Measurements from ENCODE around the gene WBP1. TPM values are rescaled to one million over a fixed set of nuclear protein-coding genes. Genes with fewer than 3 reads are reported as not detected.
"Not testable (repeated sequence)": the region's sequence is repeated elsewhere in the genome, so short reads cannot be mapped to it uniquely, and the experiment has no call there.

Gene WBP1
- total RNA-seq, 1 donor: 121 TPM

DNA sequence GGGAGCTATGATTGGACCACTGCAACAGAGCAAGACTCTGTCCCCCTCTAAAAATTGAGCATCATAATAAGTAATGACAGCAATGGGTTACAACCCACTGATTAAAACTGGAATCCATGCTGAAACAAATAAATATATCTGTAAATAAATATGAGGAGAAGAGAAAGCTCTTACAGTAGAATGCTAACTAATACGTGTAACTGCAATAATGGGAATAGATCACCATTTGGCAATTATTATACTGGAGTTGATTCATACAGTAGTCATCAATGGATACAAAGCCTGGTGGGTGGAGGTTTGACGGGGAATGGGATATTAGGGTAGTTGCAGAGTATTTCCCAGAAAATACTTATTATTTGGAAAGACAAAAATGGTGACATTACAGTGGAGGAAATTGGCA is 9.5 kb upstream of the WBP1 start:
- no peak for DNase-seq (ENCODE audit: low read depth in 2 of 3, low spot score in 2 of 3)

DNA sequence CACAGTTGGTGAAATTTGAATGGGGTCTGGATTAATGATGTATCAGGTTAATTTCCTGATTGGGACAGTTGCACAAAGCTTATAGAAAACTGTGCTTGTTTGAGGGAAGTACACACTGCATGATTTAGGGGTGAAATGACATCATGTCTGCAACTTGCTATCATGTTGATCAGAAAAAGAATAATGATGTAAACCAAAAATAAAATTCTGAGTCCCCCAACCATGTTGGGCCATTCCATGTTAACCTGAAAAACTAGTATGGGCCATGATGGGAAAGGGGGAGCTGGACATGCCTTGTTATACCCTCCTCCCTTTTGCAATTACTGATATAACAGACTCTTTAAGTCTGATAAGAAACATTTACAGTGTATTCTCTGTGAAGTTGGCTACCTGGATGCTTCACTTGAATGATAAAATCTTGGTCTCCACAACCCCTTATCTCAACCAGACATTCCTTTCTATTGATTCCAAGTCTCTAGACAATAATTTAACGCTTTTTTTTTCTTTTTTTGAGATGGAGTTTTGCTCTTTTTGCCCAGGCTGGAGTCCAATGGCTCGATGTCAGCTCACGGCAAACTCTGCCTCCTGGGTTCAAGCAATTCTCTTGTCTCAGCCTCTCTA is 7.6 kb upstream of the WBP1 start:
- no peak for DNase-seq (ENCODE audit: low read depth in 2 of 3, low spot score in 2 of 3)

DNA sequence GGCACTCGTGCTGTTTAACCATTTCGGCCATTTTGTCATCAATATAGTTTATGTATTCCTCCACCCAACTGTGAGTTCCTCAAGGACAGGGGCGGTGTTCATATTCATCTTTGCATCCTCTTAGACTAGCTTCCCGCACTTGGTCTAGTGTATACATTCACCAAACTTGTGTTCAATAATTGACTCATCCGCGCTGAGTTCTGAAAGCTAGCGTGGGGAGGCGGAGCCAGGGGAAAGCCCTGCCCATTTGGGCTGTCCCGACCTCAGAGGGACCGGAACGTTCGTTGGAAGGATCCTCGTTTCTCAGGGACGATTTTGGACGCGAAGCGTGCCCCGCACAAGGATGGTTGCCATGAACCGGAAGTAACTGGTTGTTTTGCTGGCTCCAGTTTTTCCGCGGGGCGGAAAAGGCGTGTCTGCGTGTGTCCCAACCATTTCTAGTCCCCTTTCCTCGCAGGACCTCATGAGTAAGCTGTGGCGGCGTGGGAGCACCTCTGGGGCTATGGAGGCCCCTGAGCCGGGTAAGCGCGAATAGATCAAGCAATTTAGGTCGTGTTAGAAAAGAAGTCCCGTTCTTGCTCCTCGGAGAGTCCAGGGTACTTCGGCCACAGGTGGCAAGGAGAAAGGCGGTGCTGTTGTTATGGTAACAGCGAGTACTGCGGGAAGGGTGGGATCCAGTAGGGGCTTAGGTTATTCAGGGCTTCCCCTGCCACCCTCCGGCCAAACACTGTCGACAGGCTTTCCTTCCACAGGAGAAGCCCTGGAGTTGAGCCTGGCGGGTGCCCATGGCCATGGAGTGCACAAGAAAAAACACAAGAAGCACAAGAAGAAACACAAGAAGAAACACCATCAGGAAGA is 3.4 kb upstream of the WBP1 start, which contains the start of gene INO80B:
Gene INO80B (plus strand): TSS at position 434 of the 858 bp plus-strand sequence. CDS start 30 bp downstream, at position 464.
- peak; percentile 96 to 99 (median 99) for DNase-seq (ENCODE audit: low read depth in 2 of 3, low spot score in 2 of 3)

DNA sequence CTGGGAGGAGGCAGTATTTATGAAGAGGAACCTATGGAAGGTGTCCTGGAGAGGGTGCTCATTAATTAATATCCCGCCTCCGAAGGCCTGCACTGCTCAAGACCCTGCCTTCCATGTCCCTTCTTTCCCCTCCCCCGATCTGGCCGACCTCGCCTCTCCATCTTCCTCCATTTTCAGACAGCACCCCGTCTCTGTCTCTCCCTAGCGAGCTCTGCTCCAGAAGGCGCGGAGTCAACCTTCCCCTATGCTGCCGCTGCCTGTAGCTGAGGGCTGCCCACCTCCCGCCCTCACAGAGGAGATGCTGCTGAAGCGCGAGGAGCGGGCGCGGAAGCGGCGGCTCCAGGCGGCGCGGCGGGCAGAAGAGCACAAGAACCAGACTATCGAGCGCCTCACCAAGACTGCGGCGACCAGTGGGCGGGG is 1.1 kb upstream of the WBP1 start:
- no peak for DNase-seq (ENCODE audit: low read depth in 2 of 3, low spot score in 2 of 3)

DNA sequence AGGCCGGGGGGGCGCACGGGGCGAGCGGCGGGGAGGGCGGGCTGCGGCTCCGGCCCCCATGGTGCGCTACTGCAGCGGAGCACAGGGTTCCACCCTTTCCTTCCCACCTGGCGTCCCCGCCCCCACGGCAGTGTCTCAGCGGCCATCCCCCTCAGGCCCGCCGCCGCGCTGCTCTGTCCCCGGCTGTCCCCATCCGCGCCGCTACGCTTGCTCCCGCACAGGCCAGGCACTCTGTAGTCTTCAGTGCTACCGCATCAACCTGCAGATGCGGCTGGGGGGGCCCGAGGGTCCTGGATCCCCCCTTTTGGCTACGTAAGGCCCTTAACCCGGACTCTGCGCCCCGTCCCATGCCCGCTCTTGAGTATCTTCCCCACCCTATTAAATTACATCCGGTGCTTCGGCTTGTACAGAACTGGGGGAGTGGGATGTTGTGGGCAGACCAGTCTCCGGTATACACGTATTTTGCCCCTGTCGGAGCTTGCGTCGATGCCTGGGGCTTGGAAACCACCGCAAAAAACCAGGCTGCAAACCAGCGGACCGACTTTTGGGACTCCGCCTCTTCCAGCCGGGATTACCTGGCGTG is 598 bp upstream of the WBP1 start:
- peak; percentile 85 to 94 (median 85) for DNase-seq (ENCODE audit: low read depth in 2 of 3, low spot score in 2 of 3)

DNA sequence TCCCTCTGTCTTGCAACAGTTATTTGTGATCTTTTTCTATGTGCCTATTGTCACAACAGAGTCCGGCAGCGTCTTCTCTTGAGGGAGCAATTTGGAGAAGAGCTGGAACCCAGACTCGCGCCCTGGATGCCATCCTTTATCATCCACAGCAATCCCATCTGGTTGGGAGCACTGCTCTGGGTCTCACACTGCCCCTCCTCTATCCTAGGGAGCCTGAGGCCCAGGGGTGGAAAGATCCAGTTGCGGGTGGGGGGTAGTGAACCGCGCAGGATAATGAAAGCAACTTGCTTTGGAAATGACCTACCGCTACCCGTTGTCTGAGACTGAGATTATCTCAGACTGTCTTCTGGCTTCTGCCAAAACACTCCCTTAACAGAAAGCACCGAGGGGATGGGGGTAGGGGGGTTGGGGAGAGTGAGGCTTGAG is 713 bp downstream of the WBP1 start:
- no peak for DNase-seq (ENCODE audit: low read depth in 2 of 3, low spot score in 2 of 3)

DNA sequence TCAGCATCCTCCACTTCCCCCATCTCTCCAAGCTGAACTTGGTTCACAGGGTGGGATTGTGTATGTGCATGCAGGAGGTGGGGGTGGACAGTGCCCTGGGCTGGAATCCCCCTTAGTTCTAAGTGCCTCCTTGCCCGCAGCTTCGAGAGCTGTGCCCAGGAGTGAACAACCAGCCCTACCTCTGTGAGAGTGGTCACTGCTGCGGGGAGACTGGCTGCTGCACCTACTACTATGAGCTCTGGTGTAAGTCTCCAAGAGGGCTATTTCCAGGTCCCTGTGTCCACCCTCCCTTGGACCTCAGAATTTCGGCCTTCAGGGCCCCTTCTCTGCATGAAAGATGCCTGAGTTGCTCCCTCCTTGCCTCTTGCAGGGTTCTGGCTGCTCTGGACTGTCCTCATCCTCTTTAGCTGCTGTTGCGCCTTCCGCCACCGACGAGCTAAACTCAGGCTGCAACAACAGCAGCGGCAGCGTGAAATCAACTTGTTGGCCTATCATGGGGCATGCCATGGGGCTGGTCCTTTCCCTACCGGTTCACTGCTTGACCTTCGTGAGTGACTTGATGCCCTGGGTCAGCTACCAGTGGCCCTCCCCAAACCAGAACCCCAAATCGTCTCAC is 1.4 kb downstream of the WBP1 start:
- not testable (repeated sequence) for DNase-seq (ENCODE audit: low read depth in 2 of 3, low spot score in 2 of 3)

DNA sequence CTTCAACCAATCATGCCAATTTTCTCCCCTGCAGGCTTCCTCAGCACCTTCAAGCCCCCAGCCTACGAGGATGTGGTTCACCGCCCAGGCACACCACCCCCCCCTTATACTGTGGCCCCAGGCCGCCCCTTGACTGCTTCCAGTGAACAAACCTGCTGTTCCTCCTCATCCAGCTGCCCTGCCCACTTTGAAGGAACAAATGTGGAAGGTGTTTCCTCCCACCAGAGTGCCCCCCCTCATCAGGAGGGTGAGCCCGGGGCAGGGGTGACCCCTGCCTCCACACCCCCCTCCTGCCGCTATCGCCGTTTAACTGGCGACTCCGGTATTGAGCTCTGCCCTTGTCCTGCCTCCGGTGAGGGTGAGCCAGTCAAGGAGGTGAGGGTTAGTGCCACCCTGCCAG is 1.9 kb downstream of the WBP1 start:
- DNase-seq (ENCODE audit: low read depth in 2 of 3, low spot score in 2 of 3): not testable (repeated sequence)

DNA sequence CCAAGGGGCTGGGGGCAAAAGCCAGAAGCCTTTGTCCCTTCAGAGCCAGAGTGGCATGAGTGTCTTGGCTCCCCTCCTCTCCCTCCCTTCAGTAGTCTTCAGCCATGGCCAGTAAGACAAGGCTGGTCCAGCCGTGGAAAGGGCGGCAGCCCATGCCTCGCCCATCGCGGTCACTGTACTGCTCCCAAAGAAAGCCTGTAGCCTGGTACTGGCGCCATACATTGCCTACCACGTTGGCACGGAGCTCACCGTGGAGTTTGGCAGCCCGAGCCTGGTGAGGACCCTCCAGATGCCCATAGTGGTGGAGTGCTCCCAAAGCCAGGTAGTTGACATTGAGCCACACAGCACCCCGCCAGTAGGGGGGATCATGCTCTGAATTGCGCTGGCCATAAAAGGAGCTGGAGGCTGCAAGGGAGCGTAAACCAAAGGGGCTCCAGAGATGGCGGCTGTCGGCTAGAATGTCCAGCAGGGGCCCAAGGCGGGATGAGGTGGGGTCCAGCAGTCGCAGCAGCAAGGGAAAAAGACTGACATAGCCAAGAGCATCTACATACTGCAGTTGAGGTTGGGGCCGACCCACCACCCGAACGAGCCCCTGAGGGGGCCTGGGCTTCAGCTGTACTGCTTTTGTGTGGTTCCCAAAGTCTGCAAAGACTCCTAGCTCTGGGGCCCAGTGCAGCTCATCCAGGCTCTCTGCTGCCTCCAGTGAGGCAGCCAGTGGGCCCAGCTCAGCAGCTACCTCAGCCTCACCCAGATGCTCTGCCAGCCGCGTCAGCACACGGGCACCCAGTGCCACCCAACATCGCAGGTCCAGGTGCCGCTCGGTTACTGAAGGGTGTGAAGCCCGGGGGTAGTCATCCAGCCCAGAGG is 3.2 kb downstream of the WBP1 start:
- no peak for DNase-seq (ENCODE audit: low read depth in 2 of 3, low spot score in 2 of 3)

DNA sequence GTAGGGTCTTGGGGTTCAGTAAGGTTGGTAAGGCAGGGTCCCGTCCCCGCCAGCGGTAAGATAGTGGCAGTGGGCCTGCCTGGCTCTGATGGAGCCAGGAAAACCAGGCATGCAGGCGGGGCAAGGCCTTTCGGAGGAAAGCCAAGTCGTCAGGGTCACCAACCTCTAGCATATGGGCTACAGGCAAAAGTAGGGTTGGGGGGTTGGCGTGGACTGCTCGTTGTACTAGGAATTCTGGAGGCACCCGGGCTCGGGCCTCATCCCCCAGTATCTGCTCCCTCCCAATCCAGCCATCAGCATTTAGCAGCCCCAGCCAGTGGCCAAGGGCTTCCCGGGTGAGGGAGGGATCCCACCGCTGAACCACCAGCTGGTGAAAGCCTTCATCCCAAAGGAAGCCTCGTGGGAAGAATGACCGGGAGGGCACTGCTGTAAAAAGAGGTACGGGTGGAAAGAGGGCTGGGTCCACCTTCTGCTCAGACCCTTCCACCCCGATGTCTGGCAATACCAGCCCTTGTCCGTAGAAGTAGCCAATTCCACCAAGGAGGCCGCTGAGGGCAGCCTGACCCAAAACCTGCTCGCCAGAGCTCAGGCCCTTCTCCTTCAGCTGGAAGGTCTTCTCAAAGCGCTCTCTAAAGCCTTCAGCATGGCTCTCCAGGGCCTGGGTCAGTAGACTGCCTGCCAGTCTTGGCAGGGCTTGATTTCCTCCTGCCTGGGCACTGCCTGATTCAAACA is 4.0 kb downstream of the WBP1 start:
- no peak for DNase-seq (ENCODE audit: low read depth in 2 of 3, low spot score in 2 of 3)

DNA sequence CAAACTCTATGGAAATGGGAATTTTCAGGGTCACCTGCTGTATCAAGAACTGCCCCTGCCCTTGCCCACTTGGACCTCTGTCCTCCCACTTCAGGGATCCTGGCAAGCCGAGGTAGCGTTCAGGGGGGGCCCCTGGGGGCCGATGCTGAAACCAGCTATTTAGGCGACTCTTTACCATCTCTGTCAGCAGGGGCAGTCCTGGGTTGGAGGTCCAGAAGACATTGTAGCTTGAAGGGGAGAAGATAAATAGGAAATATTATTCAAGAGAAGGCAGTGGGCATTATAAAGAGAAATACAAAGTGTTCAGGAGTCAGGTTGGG is 4.5 kb downstream of the WBP1 start:
- DNase-seq (ENCODE audit: low read depth in 2 of 3, low spot score in 2 of 3): no peak

DNA sequence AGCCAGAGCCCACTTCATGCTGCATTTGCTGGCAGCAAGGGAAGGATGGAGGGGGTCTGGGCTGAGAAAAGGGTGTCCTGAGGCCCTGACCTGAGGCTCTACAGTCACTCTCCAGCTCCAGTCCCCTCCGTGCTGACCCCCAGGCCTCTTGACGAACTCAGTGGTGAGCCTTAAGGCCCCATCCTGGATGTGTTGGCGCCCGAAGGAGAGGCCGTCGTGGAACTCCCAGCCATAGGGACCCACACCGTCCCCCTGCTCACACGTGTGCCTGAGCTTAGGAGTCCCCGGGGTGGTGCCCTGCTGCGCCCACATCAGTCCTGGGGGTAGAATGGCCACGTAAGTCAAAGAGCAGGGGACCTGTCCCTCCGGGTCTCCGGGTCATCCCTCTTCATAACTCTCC is 6.2 kb downstream of the WBP1 start:
- DNase-seq (ENCODE audit: low read depth in 2 of 3, low spot score in 2 of 3): no peak

DNA sequence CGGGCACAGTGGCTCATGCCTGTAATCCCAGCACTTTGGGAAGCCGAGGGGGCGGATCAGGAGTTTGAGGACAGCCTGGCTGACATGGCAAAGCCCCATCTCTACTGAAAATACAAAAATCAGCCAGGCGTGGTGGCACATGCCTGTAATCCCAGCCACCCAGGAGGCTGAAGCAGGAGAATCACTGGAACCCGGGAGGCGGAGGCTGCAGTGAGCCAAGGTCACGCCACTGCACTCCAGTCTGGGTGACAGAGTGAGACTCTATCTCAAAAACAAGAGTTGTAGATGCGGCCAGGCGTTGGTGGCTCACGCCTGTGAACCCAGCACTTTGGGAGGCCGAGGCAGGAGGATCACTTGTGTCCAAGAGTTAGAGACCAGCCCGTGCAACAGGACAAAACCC is 12.5 kb downstream of the WBP1 start:
- not testable (repeated sequence) for DNase-seq (ENCODE audit: low read depth in 2 of 3, low spot score in 2 of 3)

DNA sequence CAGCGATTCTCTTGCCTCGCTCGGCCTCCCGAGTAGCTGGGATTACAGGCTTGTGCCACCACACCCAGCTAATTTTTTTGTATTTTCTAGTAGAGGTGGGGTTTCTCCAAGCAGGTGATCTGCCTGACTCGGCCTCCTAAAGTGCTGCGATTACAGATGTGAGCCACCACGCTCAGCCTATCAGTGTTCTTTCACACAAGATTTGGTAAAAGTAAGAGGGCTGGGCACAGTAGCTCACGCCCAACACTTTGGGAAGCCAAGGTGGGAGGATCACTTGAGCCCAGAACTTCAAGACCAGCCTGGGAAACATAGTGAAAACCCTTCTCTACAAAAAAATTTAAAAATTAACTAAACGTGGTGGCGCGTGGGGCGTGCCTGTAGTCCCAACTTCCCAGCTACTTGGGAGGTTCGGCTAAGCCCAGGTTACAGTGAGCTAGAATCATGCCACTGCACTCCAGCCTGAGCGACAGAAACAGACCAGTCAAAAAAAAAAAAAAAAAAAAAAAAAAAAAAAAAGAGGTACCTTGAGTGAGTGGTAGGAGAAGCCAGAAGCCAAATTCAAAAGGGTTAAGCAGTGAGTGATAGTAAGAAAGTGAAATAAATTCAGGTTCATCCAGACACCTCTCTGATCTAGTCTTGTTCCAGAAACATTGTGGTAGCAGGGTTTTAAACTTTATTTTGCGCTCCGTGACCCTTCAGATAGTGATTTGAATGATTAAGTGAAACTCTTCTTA is 13.3 kb downstream of the WBP1 start:
- no peak for DNase-seq (ENCODE audit: low read depth in 2 of 3, low spot score in 2 of 3)

DNA sequence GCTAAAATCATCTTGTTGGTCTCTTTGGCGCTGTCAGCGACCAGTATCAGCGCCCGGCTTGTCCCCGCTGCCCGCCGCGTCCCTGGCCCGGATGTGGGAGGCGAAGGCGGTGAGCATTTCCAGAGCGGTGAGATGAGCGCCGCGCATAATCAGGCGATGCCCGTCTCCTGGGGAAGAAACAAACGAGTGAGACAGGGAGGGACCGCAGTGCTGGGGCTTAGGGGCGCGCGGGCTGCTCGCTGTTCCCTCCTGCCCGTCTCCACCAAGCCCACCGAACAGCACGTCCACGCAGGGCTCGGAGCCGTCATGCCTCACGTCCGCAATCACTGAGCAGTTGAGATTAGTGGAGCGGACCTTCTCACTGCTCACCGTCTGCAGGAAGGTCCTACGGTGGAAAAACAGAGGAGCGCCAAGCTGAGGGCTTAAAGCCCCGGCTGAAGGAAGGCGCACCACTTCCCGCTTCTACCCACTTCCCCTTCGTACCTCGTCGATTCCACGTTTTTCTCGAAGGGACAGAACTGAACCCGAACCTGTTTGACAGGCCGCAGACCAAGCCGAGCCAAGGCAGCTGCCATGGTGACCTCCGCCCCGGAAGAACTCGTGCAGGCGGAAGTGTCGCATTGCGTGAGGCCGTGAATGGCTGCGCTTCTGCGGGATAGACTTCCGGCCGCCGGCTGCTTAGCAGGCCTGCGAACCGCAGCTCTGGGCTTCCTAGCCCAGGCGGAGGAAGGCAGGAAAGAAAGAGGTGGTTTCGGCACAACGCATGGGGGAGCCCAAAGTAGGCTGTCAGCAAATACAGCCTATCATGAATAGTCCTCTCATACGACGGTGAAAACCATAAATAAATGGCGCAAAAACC is 14.1 kb downstream of the WBP1 start, which contains the start of gene MRPL53:
Gene MRPL53 (minus strand): TSS at position 595 of the 859 bp plus-strand sequence. CDS start 20 bp downstream, at position 575.
- peak; percentile 95 to 97 (median 97) for DNase-seq (ENCODE audit: low read depth in 2 of 3, low spot score in 2 of 3)

DNA sequence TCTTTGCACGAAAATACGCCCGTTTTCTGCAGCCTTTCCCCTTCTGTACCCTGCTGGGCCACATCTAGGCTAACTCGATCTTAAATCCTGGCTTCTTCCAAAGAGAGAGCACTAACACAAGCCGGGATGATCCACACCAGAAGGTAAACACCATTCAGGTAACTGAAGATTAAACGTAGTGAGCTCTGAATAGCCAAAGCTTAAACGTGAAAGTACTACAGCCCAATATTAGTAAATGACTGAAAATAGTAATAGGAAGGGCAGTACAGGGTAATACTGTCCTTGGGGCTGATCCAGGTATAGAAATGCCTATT is 14.7 kb downstream of the WBP1 start:
- no peak for DNase-seq (ENCODE audit: low read depth in 2 of 3, low spot score in 2 of 3)

DNA sequence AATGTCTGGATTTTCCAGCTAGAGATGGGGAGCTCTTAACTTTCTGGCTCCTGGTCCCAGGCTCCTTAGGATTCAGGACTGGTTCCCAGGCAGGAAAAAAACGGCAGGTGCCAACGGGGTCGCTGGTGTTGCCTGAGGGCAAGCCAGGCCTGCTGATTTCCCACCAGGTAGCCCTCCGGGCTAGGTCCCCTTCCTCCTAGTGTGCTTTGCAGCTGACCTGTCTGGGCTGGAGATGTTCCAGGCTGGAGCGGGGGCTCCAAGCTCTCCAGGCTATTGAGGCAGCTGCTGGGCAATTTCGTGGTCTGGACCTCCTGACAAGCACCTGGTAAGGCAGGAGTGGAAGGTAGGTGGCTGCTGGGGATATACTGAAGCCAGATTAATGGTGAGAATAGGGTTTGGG is 16.2 kb downstream of the WBP1 start:
- no peak for DNase-seq (ENCODE audit: low read depth in 2 of 3, low spot score in 2 of 3)

DNA sequence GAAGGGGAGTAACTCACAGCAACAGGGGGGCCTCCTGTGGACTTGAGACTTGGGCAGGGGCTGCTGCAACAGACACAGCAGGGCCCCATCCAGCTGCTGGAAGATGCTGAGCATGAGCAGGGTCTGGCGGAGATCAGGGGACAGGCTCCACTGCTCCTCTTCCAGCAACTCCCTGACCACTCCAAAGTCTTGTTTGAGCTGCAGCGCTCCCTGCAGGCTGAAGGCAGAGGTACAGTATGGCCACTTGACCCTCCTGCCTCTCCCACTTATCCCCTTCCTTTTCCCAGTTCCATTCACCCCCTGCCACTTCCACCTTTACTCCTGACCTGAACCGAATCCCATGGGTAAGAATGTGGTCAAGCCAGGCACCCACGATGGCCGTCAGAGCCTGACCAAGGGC is 16.7 kb downstream of the WBP1 start:
- no peak for DNase-seq (ENCODE audit: low read depth in 2 of 3, low spot score in 2 of 3)
